Calu3 (cell line): ENCODE results near the gene NCKAP1. TPM values are rescaled to one million over a fixed set of nuclear protein-coding genes. Genes with fewer than 3 reads are reported as not detected.
"Not testable (repeated sequence)": the region's sequence is repeated elsewhere in the genome, so short reads cannot be mapped to it uniquely, and the experiment has no call there.

ENCODE experiments used
- BruUV-seq: library from RNA; stranded (reverse); fragments of 400-500 nt; replicated peaks from 2 replicates; lab custom pipeline; 2021; lab: Mats Ljungman, UMichigan
- CTCF ChIA-PET: fragments of 300-600 bp; sonication (Branson Sonifier 250); formaldehyde crosslinking; loops from one replicate; lab custom pipeline; 2022; ENCODE audit warnings: antibody characterized with exemption; lab: Charles Lee
- DNase-seq: peaks from one replicate; pipeline ENCODE4 v3.0.0; 2022
- H3K27ac Mint-ChIP-seq: one replicate; pipeline ENCODE4 v1.8.0; 2022; ENCODE audit warnings: mixed read lengths; ENCODE audit not compliant: unreplicated experiment
- H3K27me3 Mint-ChIP-seq: one replicate; pipeline ENCODE4 v1.8.0; 2022; ENCODE audit warnings: mixed read lengths; ENCODE audit not compliant: unreplicated experiment
- H3K36me3 Mint-ChIP-seq: one replicate; pipeline ENCODE4 v1.8.0; 2022; ENCODE audit warnings: mild to moderate bottlenecking, moderate library complexity, mixed read lengths; ENCODE audit not compliant: insufficient read depth, unreplicated experiment
- H3K4me1 Mint-ChIP-seq: one replicate; pipeline ENCODE4 v1.8.0; 2022; ENCODE audit warnings: mild to moderate bottlenecking, low read depth, mixed read lengths; ENCODE audit not compliant: unreplicated experiment
- H3K4me3 Mint-ChIP-seq: one replicate; pipeline ENCODE4 v1.8.0; 2022; ENCODE audit warnings: mild to moderate bottlenecking, low read depth, moderate library complexity, mixed read lengths; ENCODE audit not compliant: unreplicated experiment
- H3K9me3 Mint-ChIP-seq: one replicate; pipeline ENCODE4 v1.8.0; 2022; ENCODE audit warnings: low read depth, mixed read lengths; ENCODE audit not compliant: unreplicated experiment
- CTCF ChIP-seq: fragments of 200-600 bp; IDR thresholded peaks from one replicate; pipeline ENCODE4 v1.8.0; 2022; ENCODE audit warnings: antibody characterized with exemption; ENCODE audit not compliant: unreplicated experiment
- intact Hi-C: fragments of 100-400 bp; cut with micrococcal nuclease; formaldehyde crosslinking; loops from one replicate; pipeline ENCODE4 v1.10.0; 2022; ENCODE audit not compliant: unreplicated experiment
- total RNA-seq: library from RNA; stranded (reverse); gene quantifications from 2 replicates; pipeline ENCODE4 v1.2.3, GENCODE V29; 2022

Gene NCKAP1
- total RNA-seq, 1 experiment from 2014 or later, result 157 TPM

- DNase-seq, result no peak
- Mint-ChIP-seq H3K27me3 (no peaks in the 10 kb centered on the region), H3K36me3 (no peaks in the 10 kb centered on the region), H3K4me1 (no peaks in the 10 kb centered on the region), H3K4me3 (no peak overlapping the region), H3K9me3 (no peaks in the 10 kb centered on the region), H3K27ac (no peak overlapping the region)
- no TSS peak for BruUV-seq
- no peak for TF ChIP-seq CTCF
- intact Hi-C loops, result no loop called here
- CTCF ChIA-PET, result no interaction called here
Observed at GRCh38 chr2:182883451-182883850, 154.8 kb downstream of the NCKAP1 start.

- DNase-seq, H3K9me3 Mint-ChIP-seq, H3K27ac Mint-ChIP-seq, H3K4me3 Mint-ChIP-seq, H3K4me1 Mint-ChIP-seq, BruUV-seq, intact Hi-C loops, H3K27me3 Mint-ChIP-seq, CTCF ChIA-PET, H3K36me3 Mint-ChIP-seq: not testable (repeated sequence)
Observed at GRCh38 chr2:182880100-182880499, 158.2 kb downstream of the NCKAP1 start.

- H3K9me3 Mint-ChIP-seq, BruUV-seq, intact Hi-C loops, H3K27ac Mint-ChIP-seq, H3K27me3 Mint-ChIP-seq, DNase-seq, H3K36me3 Mint-ChIP-seq, H3K4me1 Mint-ChIP-seq, H3K4me3 Mint-ChIP-seq, CTCF ChIA-PET: not testable (repeated sequence)
Observed at GRCh38 chr2:182876653-182877052, 161.6 kb downstream of the NCKAP1 start.

GRCh38 chr2:182870227-182870626 lies 168.0 kb downstream of the NCKAP1 start:
- no peak overlapping the region for H3K4me3 Mint-ChIP-seq
- intact Hi-C loops, result no loop called here
- peak; percentile 23 for DNase-seq
- no peaks in the 10 kb centered on the region for H3K9me3 Mint-ChIP-seq
- no peak for TF ChIP-seq CTCF
- H3K27me3 Mint-ChIP-seq, result peaks cover 15% of the 10 kb centered on the region
- peaks cover 9% of the 10 kb centered on the region for H3K36me3 Mint-ChIP-seq
- no peak overlapping the region for H3K27ac Mint-ChIP-seq
- H3K4me1 Mint-ChIP-seq, result peaks cover 13% of the 10 kb centered on the region
- CTCF ChIA-PET, result no interaction called here
- no TSS peak for BruUV-seq

- no peak overlapping the region for H3K27ac Mint-ChIP-seq
- H3K9me3 Mint-ChIP-seq, result no peaks in the 10 kb centered on the region
- DNase-seq, result no peak
- H3K4me1 Mint-ChIP-seq, result peaks cover 13% of the 10 kb centered on the region
- BruUV-seq, result no TSS peak
- intact Hi-C loops, result no loop called here
- peaks cover 9% of the 10 kb centered on the region for H3K36me3 Mint-ChIP-seq
- CTCF ChIA-PET, result interaction anchor here (0.7 to 1.9 kb wide), 2 partner anchors 84 to 101 kb away, joined by 4 read pairs; no protein-coding TSS in a partner anchor
- peaks cover 18% of the 10 kb centered on the region for H3K27me3 Mint-ChIP-seq
- TF ChIP-seq CTCF, result no peak
- H3K4me3 Mint-ChIP-seq, result no peak overlapping the region
Observed at GRCh38 chr2:182868054-182868796, 170.0 kb downstream of the NCKAP1 start.
